ENCODE data around the gene WWC2.
A peak's percentile ranks its signal among the peaks of the same experiment; 100 is the strongest.

WWC2 gene

GRCh38 chr4:183353557-183353956, 254.5 kb downstream of the WWC2 start:
- Mint-ChIP-seq H3K4me3 (no peak overlapping the region), H3K9me3 (no peaks in the 10 kb centered on the region), H3K27ac (no peak overlapping the region), H3K27me3 (peaks cover 29% of the 10 kb centered on the region), H3K4me1 (peaks cover 19% of the 10 kb centered on the region)
- ATAC-seq (no peak), DNase-seq (no peak)

- no peak for ATAC-seq
- no peak for DNase-seq
- Mint-ChIP-seq H3K4me1 (peaks cover 12% of the 10 kb centered on the region), H3K27me3 (peaks cover 26% of the 10 kb centered on the region), H3K9me3 (no peaks in the 10 kb centered on the region), H3K27ac (no peak overlapping the region), H3K4me3 (no peak overlapping the region)
Observed at GRCh38 chr4:183354219-183354618, 255.2 kb downstream of the WWC2 start.

GRCh38 chr4:183355405-183355804, 256.3 kb downstream of the WWC2 start:
- ATAC-seq, result no peak
- H3K4me3 Mint-ChIP-seq, result no peak overlapping the region
- no peaks in the 10 kb centered on the region for H3K9me3 Mint-ChIP-seq
- no peak overlapping the region for H3K27ac Mint-ChIP-seq
- DNase-seq, result no peak
- H3K4me1 Mint-ChIP-seq, result peaks cover 4% of the 10 kb centered on the region
- H3K27me3 Mint-ChIP-seq, result peaks cover 22% of the 10 kb centered on the region

GRCh38 chr4:183356173-183356830, 257.2 kb downstream of the WWC2 start:
- Mint-ChIP-seq H3K27ac (no peak overlapping the region), H3K4me1 (no peaks in the 10 kb centered on the region), H3K9me3 (no peaks in the 10 kb centered on the region), H3K4me3 (no peak overlapping the region), H3K27me3 (peaks cover 13% of the 10 kb centered on the region)
- DNase-seq, result no peak
- peak; percentile 26 for ATAC-seq

GRCh38 chr4:183356931-183357675, 258.0 kb downstream of the WWC2 start:
- no peaks in the 10 kb centered on the region for H3K4me1 Mint-ChIP-seq
- DNase-seq (no peak), ATAC-seq (peak; percentile 17)
- H3K9me3 Mint-ChIP-seq, result no peaks in the 10 kb centered on the region
- peak overlapping the region in 1 of 2 donors; percentile 87 for H3K27ac Mint-ChIP-seq
- H3K4me3 Mint-ChIP-seq, result no peak overlapping the region
- peaks cover 5% of the 10 kb centered on the region for H3K27me3 Mint-ChIP-seq

GRCh38 chr4:183358215-183358755, 259.2 kb downstream of the WWC2 start:
- H3K4me1 Mint-ChIP-seq, result no peaks in the 10 kb centered on the region
- ATAC-seq (no peak), DNase-seq (no peak)
- no peaks in the 10 kb centered on the region for H3K27me3 Mint-ChIP-seq
- no peak overlapping the region for H3K27ac Mint-ChIP-seq
- no peak overlapping the region for H3K4me3 Mint-ChIP-seq
- H3K9me3 Mint-ChIP-seq, result no peaks in the 10 kb centered on the region

- no peaks in the 10 kb centered on the region for H3K4me1 Mint-ChIP-seq
- H3K27me3 Mint-ChIP-seq, result no peaks in the 10 kb centered on the region
- no peak for ATAC-seq
- H3K9me3 Mint-ChIP-seq, result no peaks in the 10 kb centered on the region
- DNase-seq, result no peak
- H3K27ac Mint-ChIP-seq, result no peak overlapping the region
- no peak overlapping the region for H3K4me3 Mint-ChIP-seq
Observed at GRCh38 chr4:183360161-183360919, 261.3 kb downstream of the WWC2 start.

- DNase-seq (no peak), ATAC-seq (no peak)
- Mint-ChIP-seq H3K27ac (no peak overlapping the region), H3K4me3 (no peak overlapping the region), H3K9me3 (no peaks in the 10 kb centered on the region), H3K4me1 (no peaks in the 10 kb centered on the region), H3K27me3 (no peaks in the 10 kb centered on the region)
Observed at GRCh38 chr4:183362036-183362435, 263.0 kb downstream of the WWC2 start.

- Mint-ChIP-seq H3K27ac (peak overlapping the region in 1 of 2 donors; percentile 61), H3K4me1 (no peaks in the 10 kb centered on the region), H3K27me3 (no peaks in the 10 kb centered on the region), H3K9me3 (no peaks in the 10 kb centered on the region), H3K4me3 (no peak overlapping the region)
- ATAC-seq (no peak), DNase-seq (no peak)
Observed at GRCh38 chr4:183362916-183363542, 264.0 kb downstream of the WWC2 start.

GRCh38 chr4:183364025-183364424, 265.0 kb downstream of the WWC2 start:
- DNase-seq (no peak), ATAC-seq (no peak)
- Mint-ChIP-seq H3K27ac (no peak overlapping the region), H3K4me1 (no peaks in the 10 kb centered on the region), H3K9me3 (no peaks in the 10 kb centered on the region), H3K4me3 (no peak overlapping the region), H3K27me3 (no peaks in the 10 kb centered on the region)

GRCh38 chr4:183366206-183366835, 267.3 kb downstream of the WWC2 start:
- H3K4me3 Mint-ChIP-seq, result no peak overlapping the region
- ATAC-seq, result no peak
- H3K27ac Mint-ChIP-seq, result no peak overlapping the region

GRCh38 chr4:183369073-183369472, 270.0 kb downstream of the WWC2 start:
- H3K27ac Mint-ChIP-seq, result no peak overlapping the region
- H3K9me3 Mint-ChIP-seq, result peaks cover 0 to 10% of the 10 kb centered on the region in 2 donors
- no peaks in the 10 kb centered on the region for H3K27me3 Mint-ChIP-seq
- DNase-seq (no peak), ATAC-seq (no peak)
- H3K4me1 Mint-ChIP-seq, result no peaks in the 10 kb centered on the region
- H3K4me3 Mint-ChIP-seq, result no peak overlapping the region

More at GRCh38 chr4:183366206-183366835, 267.3 kb downstream of the WWC2 start:
- DNase-seq, result no peak
- H3K4me1 Mint-ChIP-seq, result no peaks in the 10 kb centered on the region
- H3K27me3 Mint-ChIP-seq, result no peaks in the 10 kb centered on the region
- no peaks in the 10 kb centered on the region for H3K9me3 Mint-ChIP-seq
